Mesendoderm (in vitro differentiated cells): Measurements from ENCODE around the gene MMP17.
"Not testable (repeated sequence)": the region's sequence is repeated elsewhere in the genome, so short reads cannot be mapped to it uniquely, and the experiment has no call there.

Source experiments
- DNase-seq: peaks from one replicate; pipeline ENCODE4 v3.0.0; 2013
- H2AK5ac ChIP-seq: 2 replicates; pipeline ENCODE4 v1.6.1; 2013; ENCODE audit warnings: low read length, inconsistent platforms
- H2BK120ac ChIP-seq: 2 replicates; pipeline ENCODE4 v1.6.1; 2013; ENCODE audit warnings: low read depth, mild to moderate bottlenecking, low read length, moderate library complexity, mixed read lengths
- H2BK15ac ChIP-seq: replicated peaks from 2 replicates; pipeline ENCODE4 v1.6.1; 2013; ENCODE audit warnings: low read depth, mild to moderate bottlenecking, moderate library complexity
- H2BK5ac ChIP-seq: 2 replicates; pipeline ENCODE4 v1.6.1; 2013; ENCODE audit warnings: low read length, inconsistent platforms
- H3K18ac ChIP-seq: 2 replicates; pipeline ENCODE4 v1.6.1; 2013; ENCODE audit warnings: mild to moderate bottlenecking, low read length, mixed read lengths
- H3K23ac ChIP-seq: one replicate; pipeline ENCODE4 v1.6.1; 2013; ENCODE audit warnings: low read length
- H3K27ac ChIP-seq: 2 replicates; pipeline ENCODE4 v1.5.1; 2013; ENCODE audit warnings: low read depth, mild to moderate bottlenecking, inconsistent platforms, low read length, moderate library complexity
- H3K27me3 ChIP-seq: 2 replicates; pipeline ENCODE4 v1.6.1; 2013; ENCODE audit warnings: low read length, control low read depth, mild to moderate bottlenecking, inconsistent platforms; ENCODE audit not compliant: insufficient read depth, poor library complexity
- H3K36me3 ChIP-seq: 2 replicates; pipeline ENCODE4 v1.6.1; 2013; ENCODE audit warnings: low read length, inconsistent platforms; ENCODE audit not compliant: control insufficient read depth, insufficient read depth
- H3K4ac ChIP-seq: one replicate; pipeline ENCODE4 v1.6.1; 2013; ENCODE audit warnings: low read depth, mild to moderate bottlenecking, low read length, moderate library complexity
- H3K4me1 ChIP-seq: 2 replicates; pipeline ENCODE4 v1.6.1; 2013; ENCODE audit warnings: low read depth, low read length, inconsistent platforms; ENCODE audit not compliant: control insufficient read depth
- H3K4me2 ChIP-seq: 2 replicates; pipeline ENCODE4 v1.6.1; 2013; ENCODE audit warnings: low read length
- H3K4me3 ChIP-seq: 2 replicates; pipeline ENCODE4 v1.5.1; 2013; ENCODE audit warnings: mild to moderate bottlenecking, low read length
- H3K56ac ChIP-seq: one replicate; pipeline ENCODE4 v1.6.1; 2013; ENCODE audit warnings: low read length
- H3K79me1 ChIP-seq: 2 replicates; pipeline ENCODE4 v1.6.1; 2013; ENCODE audit warnings: low read length, inconsistent platforms
- H3K79me2 ChIP-seq: 2 replicates; pipeline ENCODE4 v1.6.1; 2013; ENCODE audit warnings: mild to moderate bottlenecking, low read length; ENCODE audit not compliant: control insufficient read depth, insufficient read depth
- H3K9ac ChIP-seq: 2 replicates; pipeline ENCODE4 v1.6.1; 2013; ENCODE audit warnings: low read length, inconsistent platforms
- H4K5ac ChIP-seq: one replicate; pipeline ENCODE4 v1.6.1; 2013; ENCODE audit warnings: low read length
- H4K8ac ChIP-seq: one replicate; pipeline ENCODE4 v1.6.1; 2013; ENCODE audit warnings: low read depth, mild to moderate bottlenecking, control low read depth, low read length, moderate library complexity
- WGBS: extraction: QIAGEN DNeasy Blood & Tissue Kit; methylation state at CpG from one replicate; pipeline ENCODE4 v1.1.7; 2013; ENCODE audit warnings: low lambda C conversion rate, missing lambda C conversion rate; ENCODE audit not compliant: insufficient coverage; ENCODE audit errors: extremely low coverage; 5-methylcytosine and 5-hydroxymethylcytosine counted together

MMP17 gene

GRCh38 chr12:131808744-131809371, 19.3 kb upstream of the MMP17 start:
- Histone ChIP-seq H3K4me2 (no peak overlapping the region), H4K5ac (no peak overlapping the region), H2BK15ac (no peak overlapping the region), H3K56ac (no peak overlapping the region), H3K79me2 (no peaks in the 10 kb centered on the region), H3K4me3 (no peak overlapping the region), H3K4me1 (no peaks in the 10 kb centered on the region), H4K8ac (no peak overlapping the region), H3K9ac (no peak overlapping the region), H3K79me1 (no peaks in the 10 kb centered on the region), H3K18ac (no peak overlapping the region), H3K27ac (no peak overlapping the region), H2BK5ac (no peak overlapping the region), H3K4ac (no peak overlapping the region), H3K23ac (no peak overlapping the region), H3K27me3 (no peaks in the 10 kb centered on the region), H2AK5ac (no peak overlapping the region), H3K36me3 (no peaks in the 10 kb centered on the region), H2BK120ac (no peak overlapping the region)
- no peak for DNase-seq
- WGBS, result no CpG with 5 or more reads among the region's 44 CpGs

- not testable (repeated sequence) for H3K79me1 ChIP-seq, H2BK15ac ChIP-seq, H3K79me2 ChIP-seq, H3K23ac ChIP-seq, H3K27ac ChIP-seq, H3K4me1 ChIP-seq, H2AK5ac ChIP-seq, H3K4me3 ChIP-seq, H3K27me3 ChIP-seq, H2BK120ac ChIP-seq, H3K9ac ChIP-seq, H3K4me2 ChIP-seq, H3K4ac ChIP-seq, H2BK5ac ChIP-seq, DNase-seq, H4K8ac ChIP-seq, H3K56ac ChIP-seq, H3K36me3 ChIP-seq, H3K18ac ChIP-seq, H4K5ac ChIP-seq
- no CpG with 5 or more reads among the region's 9 CpGs for WGBS
Measured at GRCh38 chr12:131809476-131810254, 18.5 kb upstream of the MMP17 start.

- no CpG with 5 or more reads among the region's 13 CpGs for WGBS
Measured at GRCh38 chr12:131810726-131811125, 17.5 kb upstream of the MMP17 start.

GRCh38 chr12:131815131-131815530, 13.1 kb upstream of the MMP17 start:
- Histone ChIP-seq H3K79me1 (no peaks in the 10 kb centered on the region), H3K4me3 (no peak overlapping the region), H3K79me2 (no peaks in the 10 kb centered on the region), H3K18ac (no peak overlapping the region), H2BK15ac (no peak overlapping the region), H2BK120ac (no peak overlapping the region), H3K23ac (no peak overlapping the region), H3K36me3 (no peaks in the 10 kb centered on the region), H3K4me2 (no peak overlapping the region), H3K9ac (no peak overlapping the region), H3K56ac (no peak overlapping the region), H2AK5ac (no peak overlapping the region), H4K5ac (no peak overlapping the region), H3K4me1 (no peaks in the 10 kb centered on the region), H3K27ac (no peak overlapping the region), H3K27me3 (no peaks in the 10 kb centered on the region), H2BK5ac (no peak overlapping the region), H3K4ac (no peak overlapping the region), H4K8ac (no peak overlapping the region)
- DNase-seq, result no peak
- WGBS, result no CpG with 5 or more reads among the region's 7 CpGs

More at GRCh38 chr12:131810726-131811125, 17.5 kb upstream of the MMP17 start:
- H3K9ac ChIP-seq, result no peak overlapping the region
- no peak overlapping the region for H3K4ac ChIP-seq
- H2BK120ac ChIP-seq, result no peak overlapping the region
- H3K79me2 ChIP-seq, result no peaks in the 10 kb centered on the region
- H3K27me3 ChIP-seq, result no peaks in the 10 kb centered on the region
- H3K79me1 ChIP-seq, result no peaks in the 10 kb centered on the region
- no peak overlapping the region for H4K8ac ChIP-seq
- H3K23ac ChIP-seq, result no peak overlapping the region
- H3K4me3 ChIP-seq, result no peak overlapping the region
- H3K36me3 ChIP-seq, result no peaks in the 10 kb centered on the region
- H3K56ac ChIP-seq, result no peak overlapping the region
- no peaks in the 10 kb centered on the region for H3K4me1 ChIP-seq
- no peak overlapping the region for H3K4me2 ChIP-seq
- DNase-seq, result no peak
- no peak overlapping the region for H2BK15ac ChIP-seq
- no peak overlapping the region for H3K18ac ChIP-seq
- H2AK5ac ChIP-seq, result no peak overlapping the region
- H2BK5ac ChIP-seq, result no peak overlapping the region
- H4K5ac ChIP-seq, result no peak overlapping the region
- H3K27ac ChIP-seq, result no peak overlapping the region

DNA sequence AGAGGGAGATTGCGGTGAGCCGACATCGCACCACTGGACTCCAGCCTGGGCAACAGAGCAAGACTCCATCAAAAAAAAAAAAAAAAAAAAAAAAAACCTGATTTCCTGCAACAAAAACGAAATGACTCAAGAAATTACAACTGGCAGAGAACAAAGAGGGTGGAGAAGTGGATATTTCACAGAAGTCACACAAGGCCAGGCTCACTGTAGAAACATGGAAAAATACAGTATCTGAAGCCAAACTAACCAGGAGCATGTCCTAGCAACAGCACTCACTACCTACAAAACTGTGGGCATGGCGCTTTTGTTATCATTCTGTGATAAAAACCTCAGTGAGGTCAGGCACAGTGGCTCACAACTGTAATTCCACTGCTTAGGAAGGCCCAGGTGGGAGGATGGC, 11.7 kb upstream of the MMP17 start:
- no peak overlapping the region for H3K27ac ChIP-seq
- H4K8ac ChIP-seq, result no peak overlapping the region
- no peak for DNase-seq
- H3K27me3 ChIP-seq, result no peaks in the 10 kb centered on the region
- no peaks in the 10 kb centered on the region for H3K79me2 ChIP-seq
- no CpG with 5 or more reads among the region's 5 CpGs for WGBS
- no peak overlapping the region for H4K5ac ChIP-seq
- H3K4me3 ChIP-seq, result no peak overlapping the region
- no peaks in the 10 kb centered on the region for H3K79me1 ChIP-seq
- H3K4ac ChIP-seq, result no peak overlapping the region
- H3K9ac ChIP-seq, result no peak overlapping the region
- no peak overlapping the region for H3K23ac ChIP-seq
- H3K4me1 ChIP-seq, result no peaks in the 10 kb centered on the region
- H2AK5ac ChIP-seq, result no peak overlapping the region
- H2BK15ac ChIP-seq, result no peak overlapping the region
- no peak overlapping the region for H3K56ac ChIP-seq
- no peaks in the 10 kb centered on the region for H3K36me3 ChIP-seq
- no peak overlapping the region for H2BK120ac ChIP-seq
- no peak overlapping the region for H3K18ac ChIP-seq
- H3K4me2 ChIP-seq, result no peak overlapping the region
- H2BK5ac ChIP-seq, result no peak overlapping the region
